Fibroblast of gingiva (primary cell): ENCODE results near the gene GNAZ.
"Not testable (repeated sequence)": the region's sequence is repeated elsewhere in the genome, so short reads cannot be mapped to it uniquely, and the experiment has no call there.

Source experiments
- DNase-seq: peaks from one replicate; pipeline ENCODE4 v3.0.0-alpha.2; 2011; ENCODE audit warnings: low read depth

Gene GNAZ

DNA sequence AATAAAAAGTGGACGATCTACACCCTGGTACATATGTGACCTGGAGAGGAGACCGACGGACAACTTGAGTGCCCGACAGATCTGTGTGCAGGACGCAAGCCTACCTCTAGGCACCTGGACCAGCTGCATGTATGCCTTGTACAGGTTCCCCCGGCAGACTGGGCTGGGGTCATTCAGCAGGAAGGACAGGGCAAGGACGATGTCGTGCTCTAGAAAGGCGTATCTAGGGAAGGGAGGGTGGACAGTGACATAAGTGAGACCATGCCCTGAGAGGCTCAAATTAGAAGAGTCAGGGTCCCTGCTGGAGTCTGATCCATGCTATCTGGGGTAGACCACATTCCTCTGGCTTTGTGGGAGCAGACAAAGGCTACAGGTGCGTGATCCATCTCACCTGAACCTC is 63.6 kb downstream of the GNAZ start:
- DNase-seq, result no peak

DNA sequence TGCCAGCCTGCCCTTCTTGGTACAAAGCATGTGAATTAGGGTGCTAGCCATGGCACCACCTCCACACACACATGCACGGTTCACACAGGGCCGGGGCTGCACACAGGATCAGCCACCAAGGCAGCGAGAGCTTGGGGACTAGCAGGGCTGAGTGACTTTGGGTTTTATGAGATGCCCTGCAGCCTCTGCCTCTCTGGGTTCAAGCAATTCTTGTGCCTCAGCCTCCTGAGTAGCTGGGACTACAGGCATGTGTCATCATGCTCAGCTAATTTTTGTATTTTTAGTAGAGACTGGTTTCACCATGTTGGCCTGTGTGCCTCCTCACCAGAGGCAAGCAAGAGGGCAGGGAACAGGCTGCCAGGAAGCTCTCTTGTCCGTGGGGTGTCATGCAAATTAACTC is 66.7 kb downstream of the GNAZ start:
- DNase-seq, result not testable (repeated sequence)

DNA sequence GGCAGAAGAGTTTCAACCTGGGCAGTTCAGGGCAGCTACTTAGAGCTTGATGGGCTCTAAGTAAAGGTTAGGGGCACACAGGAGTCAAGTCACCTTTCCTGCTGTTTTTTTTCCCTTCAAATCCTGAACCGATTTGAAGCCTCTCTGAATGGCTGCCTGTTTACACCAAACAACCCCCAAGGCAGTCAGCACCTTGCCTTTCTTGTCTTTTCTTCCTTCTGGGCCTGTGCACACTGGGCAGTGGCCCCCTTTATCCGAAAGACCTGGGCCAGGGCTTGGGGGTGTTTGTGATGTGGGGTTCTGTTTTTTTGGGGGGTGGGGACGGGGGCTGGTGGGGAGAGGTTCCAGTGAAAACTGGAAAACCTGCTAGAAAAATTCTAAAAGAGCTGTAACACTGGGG is 67.1 kb downstream of the GNAZ start:
- no peak for DNase-seq

DNA sequence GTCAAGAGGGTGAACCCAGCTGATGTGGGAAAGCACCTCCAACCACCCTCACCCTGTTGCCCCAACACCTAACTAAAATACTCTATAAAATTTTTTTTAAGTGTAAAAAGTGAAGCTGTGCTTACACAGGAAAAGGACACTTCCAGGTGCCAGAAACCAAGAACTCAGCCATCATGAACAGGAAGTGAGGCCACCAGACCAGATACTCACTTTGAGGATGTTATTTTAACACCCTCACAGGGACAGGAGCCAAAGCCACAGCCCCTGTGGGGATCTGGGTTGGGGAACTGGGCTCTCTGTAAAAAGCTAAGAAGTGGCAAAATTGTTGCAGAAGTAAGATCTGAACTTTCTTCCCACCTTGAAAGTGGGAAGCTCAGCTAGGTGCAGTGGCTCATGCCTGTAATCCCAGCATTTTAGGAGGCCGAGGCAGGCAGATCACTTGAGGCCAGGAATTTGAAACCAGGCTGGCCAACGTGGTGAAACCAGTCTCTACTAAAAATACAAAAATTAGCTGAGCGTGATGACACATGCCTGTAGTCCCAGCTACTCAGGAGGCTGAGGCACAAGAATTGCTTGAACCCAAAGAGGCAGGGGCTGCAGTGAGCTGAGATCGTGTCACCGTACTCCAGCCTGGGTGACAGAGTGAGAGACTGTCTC is 67.7 kb downstream of the GNAZ start:
- DNase-seq, result no peak

DNA sequence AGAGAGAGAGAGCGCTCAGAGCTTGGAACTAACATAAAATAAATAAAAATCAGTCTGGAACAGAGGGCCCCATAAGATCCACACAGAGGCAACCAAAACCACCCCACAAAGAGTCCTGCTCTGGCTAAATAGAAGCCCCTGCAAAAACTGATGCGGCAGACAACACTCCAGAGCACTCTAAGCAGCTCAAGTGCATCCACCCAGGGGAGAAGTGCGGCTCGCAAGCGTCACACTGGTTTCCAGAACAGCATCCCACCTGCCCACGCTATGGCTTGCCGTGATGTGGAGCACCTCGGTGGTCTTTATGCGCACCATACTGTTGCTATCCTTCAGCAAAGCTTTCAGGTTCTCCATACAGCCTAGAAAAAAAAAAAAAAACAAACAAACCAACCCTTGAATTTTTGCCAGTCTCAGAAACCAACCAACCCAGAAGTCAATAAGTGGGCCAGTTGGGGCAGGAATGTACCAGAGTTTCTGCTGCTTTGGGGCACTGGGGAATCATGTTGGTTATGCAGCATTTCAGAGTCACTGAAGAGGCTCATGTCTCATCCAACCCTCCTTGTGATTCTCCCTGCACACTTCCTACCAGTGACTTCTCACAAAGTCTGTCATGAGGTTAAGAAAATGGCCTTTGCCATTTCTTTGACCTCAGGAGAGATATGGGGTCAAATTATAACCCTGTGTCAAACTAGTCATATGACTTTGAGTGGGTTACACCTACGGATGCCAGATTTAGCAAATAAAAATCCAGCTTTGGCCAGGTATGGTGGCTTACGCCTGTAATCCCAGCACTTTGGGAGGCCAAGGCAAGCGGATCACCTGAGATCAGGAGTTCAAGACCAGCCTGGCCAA is 68.5 kb downstream of the GNAZ start:
- DNase-seq, result no peak

DNA sequence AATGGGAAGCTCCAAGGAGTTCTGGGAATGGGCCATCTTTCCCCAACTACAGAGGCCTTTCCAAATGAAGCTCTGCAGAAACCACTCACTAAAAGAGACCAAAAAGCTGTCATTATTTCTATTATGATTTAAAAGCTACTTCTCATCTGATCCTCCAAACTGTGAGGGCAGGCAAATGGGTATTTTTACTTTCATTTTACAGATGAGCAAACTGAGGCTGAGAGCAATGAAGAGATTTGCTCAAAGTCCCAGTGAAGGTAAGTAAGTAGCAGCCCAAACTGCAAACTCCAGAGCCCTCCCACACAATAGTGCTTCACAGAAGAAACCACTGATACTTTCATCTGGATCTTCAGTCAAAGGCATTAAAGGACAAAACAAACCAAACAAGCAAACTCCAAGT is 70.1 kb downstream of the GNAZ start:
- no peak for DNase-seq

DNA sequence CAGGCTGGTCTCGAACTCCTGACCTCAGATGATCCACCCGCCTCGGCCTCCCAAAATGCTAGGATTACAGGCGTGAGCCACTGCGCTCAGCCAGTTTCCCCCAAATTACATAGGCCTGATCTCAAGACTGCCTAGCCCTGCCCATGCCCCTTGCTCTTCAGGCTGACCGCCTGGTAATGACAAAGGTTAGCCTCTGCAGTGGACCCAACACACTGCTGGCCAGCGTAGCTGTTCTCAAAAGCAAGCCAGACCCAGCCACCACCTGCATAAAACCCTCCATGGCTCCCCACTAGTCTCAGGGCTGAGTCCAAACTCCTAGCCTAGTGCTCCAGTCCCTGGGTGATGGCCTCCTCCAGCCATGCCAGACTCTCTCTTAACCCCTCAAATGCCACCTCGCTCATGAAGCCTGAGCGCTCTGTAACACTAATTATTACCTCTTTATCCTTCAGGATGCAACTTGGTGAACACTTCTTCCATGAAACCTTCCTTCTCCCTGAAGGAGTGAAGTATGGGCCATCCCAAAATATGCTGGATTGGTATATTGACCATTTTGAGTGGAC is 72.3 kb downstream of the GNAZ start:
- DNase-seq, result no peak

DNA sequence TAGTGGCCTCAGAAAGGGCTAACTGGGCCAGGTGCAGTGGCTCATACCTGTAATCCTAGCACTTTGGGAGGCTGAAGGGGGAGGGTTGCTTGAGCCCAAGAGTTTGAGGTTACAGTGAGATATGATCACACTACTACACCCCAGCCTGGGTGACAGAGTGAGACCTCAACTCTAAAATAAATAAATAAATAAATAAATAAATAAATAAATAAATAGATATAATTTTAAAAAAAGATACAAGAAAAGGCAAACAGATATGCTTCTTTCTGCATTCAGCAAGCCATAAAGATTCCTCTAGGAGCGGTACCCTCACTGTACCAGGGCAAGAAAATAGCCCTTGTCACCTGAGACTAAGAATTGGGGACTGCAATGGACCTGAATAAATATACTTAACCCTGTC is 72.8 kb downstream of the GNAZ start:
- no peak for DNase-seq

DNA sequence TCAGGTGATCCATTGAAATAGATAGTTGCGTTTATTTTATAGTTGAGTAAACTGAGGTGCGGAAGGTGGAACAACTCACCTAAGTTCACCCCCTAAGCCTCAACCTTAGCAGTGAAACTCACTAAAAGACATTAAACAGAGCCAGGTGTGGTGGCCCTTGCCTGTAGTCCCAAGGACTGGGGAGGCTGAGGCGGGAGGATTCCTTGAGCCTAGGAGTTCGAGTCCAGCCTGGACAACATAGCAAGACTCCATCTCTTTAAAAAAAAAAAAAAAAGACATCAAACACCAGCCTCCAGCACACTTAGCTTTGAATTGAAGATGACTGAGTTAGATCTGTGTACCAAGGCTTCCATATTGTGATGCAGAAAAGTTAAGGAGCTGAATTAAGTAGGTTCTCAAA is 74.1 kb downstream of the GNAZ start:
- no peak for DNase-seq

DNA sequence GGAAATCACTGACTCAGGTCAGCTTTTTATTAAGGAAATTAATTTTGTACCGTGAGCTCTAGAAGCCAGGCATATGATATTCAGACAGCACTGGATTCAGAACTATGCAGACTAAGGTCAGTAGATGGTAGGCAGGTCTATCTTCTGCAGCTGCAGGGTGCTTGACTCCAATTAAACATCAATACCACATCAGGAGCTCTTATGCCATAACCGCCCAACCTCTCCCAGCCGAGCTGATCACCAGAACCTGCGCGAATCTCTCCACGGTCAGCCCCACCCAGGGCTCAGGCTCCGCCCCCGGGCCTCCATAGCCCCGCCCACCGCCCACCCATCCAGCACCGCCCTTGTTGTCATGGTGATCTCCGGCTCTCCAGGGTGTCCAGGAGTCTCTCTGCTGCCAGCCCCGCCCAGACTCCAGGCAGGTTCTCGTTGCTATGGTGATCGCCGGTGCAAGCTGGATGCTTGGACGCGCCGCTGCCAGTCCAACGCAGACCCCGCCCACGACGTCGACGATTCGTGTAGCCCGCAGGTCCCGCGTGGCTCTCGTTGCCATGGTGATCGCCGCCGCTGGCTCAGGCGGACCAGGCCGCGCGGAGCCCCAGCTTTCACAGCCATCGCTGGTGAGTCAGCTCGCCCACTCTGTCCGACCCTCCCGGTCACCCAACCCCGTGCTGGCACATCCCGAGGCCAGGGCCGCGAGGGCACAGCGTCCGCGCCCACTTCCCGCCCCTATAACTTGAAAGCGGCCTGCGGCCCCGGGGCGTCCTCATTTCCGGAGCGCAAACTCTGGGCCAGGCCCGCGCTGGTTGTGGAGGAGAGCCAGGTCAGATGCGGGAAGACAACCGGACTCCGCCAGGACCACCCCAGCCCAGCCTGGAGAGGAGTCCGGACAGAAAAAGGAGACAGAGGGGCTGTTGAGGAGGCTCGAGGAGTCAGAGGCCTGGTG is 74.9 kb downstream of the GNAZ start, which contains the start of gene RAB36:
Gene RAB36 (plus strand): TSS at position 546 of the 946 bp plus-strand sequence. CDS start 1,140 bp downstream, outside the sequence.
- DNase-seq, result peak; percentile 98

DNA sequence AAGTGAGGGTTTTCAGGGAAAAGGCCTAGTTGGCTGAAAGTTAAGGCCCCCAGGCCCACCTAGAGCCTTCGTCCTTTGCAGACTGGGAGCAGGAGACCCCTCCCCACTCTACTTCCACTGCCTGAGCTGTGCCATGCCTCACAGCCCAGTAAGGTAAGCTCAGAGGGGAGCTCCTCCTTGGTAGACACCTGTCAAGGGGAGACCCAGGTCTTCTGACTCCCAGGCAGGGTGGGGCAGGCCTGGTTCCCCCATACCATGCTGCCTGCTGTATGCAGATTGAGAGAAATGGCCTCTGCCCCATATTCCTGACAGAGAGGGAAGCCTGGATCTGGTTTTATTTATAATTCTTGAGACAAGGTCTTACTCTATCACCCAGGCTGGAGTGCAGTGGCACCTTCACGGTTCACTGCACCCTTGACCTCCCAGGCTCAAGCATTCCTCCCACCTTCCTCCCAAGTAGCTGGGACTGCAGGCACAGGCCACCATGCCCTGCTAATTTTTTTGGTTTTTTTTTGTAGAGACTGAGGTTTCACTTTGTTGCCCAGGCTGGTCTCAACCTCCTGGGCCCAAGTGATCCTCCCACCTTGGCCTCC is 75.7 kb downstream of the GNAZ start:
- no peak for DNase-seq

DNA sequence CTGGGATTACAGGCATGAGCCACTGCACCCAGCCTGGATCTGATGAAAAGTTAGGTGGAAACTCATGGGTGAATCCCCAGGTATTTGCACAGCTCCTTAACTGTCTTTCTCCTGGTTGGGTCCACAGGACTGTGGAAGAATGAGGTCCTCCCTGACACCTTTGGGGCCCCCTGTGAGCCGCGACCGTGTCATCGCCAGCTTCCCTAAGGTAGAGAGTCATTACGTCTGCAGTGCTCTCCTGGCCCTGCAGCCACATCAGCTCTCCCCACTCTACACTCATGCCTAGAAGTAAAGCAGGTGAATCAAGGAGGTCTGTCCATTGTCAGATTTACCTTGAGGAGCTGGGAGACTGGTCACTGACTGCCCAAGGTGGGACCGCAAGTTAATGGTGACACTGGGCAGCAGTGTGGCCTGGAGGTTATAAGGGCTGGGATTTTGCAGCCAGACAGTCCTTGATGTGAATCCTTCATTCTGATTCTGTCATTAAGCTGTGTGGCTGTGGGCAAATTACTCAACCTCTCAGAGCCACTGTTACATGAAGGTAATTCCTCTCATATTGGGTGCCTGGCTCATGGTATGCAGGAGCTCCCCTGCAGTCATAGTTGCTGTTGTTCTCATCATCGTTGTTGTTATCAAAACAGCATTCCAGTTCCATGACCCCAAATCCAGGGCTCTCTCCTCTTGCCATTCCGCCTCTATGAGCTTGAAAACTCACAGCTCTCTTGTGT is 76.3 kb downstream of the GNAZ start:
- DNase-seq, result no peak

DNA sequence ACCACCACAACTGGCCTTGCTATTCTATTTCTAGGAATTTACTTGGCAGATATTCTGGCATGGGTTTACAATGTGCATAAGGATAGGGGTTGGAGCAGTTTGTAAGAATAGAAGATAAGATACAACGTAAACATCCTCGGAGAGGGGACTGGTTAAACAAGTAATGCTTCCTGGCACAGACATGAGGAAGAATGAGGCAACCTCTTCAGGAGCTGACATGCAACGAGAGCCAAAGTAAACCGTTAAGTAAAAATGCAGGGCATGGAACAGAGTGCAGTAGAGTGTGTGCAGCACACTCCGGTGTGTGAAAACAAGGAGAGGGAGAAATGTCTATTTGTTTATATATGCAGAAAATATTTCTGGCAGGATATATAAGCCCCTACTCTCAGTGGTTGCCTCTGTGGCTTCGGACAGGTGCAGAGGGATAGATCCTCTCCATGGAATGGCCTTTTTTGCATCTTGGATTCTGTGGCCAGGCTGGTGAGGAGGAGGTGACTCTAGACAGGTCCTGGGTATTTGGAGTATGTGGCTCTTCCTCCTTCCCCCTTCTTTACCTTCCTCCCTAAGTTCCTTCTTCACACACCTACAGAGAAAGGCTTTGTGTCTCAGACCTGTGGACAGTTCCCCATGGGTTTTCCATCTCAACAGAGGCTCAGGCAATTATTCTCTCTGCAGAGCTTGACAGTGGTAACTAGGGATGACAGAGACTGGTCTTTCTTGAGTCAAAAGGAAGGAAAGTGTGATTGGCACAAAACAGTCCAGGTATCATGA is 77.5 kb downstream of the GNAZ start:
- DNase-seq, result peak; percentile 72

DNA sequence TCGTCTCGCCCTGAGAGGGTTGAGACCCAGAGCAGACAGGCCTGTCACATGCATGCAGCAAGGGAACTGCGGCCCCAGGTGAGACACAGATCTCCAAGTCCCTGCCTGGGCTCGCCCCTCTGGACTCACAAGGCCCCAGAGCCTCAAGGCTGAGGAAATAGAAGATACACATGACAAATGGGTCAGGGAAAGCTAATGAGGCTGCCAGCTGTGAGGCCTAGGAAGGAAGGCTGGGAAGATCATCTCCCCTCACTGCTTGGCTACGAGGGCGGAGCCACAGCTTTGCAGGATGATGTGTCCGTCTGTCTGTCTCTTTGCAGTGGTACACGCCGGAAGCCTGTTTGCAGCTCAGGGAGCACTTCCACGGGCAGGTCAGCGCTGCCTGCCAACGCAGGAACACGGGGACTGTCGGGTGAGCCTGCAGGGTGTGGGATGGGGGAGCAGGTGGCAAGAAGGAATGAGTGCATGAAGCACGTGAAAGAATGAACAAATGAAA is 79.5 kb downstream of the GNAZ start:
- DNase-seq, result no peak

DNA sequence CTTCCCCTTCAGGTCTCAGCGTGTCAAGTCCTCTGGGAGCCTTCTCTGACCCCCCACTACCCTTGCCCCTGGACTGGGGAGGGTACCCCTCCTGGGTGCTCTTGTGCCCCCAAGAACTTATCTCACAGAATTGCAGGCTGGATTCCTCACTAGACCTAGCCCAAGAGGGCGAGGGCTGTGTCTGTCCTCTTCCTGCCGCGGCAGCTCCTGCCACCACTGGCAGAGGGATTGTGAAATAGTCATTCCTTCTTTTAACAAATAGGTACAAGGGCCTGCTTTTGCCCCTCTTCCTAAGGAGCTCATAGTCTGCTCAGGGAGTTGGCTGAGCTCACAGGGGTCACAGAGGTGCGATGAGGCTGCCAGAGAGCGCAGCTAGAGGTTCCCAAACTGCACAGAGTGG is 80.4 kb downstream of the GNAZ start:
- DNase-seq, result no peak

DNA sequence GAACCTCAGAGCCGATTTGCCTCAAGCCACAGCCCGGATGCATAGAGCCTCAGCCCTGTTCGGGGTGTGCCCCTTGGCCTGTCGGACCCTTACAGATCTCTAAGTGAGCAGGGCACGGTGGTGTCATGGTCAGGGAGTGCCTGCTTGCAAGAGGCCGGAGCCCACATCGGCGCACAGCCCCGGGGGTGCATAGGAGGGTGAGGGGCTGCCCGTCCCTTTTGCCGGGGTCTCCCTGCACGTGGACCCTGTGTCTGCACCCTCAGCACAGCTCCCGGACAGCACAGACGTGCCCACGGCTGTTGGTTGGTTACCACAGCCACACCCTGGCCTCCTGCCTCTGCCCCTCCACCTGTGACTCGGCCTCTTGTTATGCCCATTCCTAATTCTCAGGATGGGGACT is 81.5 kb downstream of the GNAZ start:
- DNase-seq, result no peak

DNA sequence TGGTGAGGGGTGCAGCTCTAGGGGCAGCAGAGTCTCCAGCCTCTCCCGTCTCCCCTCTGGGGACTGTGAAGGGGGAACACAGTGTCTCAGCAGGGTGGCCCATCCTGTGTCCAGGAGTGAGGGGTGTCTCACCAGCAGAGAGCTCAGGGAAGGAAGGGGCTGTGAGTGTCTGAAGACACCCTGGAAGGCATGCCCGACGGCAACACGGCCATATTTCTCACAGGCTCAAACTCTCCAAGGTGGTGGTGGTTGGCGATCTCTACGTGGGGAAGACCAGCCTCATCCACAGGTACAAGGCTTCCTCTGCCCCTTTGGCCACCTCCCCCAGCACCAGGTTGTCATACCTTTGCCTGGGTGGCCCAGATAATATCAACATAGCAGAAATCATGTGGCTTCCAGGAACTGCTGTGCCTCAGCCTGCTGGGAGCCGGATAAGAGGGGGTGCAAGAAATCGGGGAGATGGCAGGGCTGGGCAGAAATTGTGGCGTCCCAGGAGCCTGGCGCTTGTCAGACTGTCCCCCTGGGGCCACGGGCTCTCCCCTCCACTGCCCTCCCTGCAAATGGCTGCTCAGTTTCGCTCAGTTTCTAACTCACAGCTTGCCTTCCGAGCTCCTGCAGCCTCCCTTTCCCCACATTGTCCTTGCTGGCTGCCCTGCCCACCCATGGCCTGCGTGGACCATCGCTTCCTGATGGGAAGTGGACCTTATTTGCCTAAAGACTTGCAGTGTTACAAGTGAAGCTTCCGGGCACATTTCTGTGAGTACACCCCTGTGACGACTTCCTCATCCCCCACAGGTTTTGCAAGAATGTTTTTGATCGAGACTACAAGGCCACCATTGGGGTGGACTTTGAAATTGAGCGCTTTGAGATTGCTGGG is 82.2 kb downstream of the GNAZ start:
- no peak for DNase-seq

DNA sequence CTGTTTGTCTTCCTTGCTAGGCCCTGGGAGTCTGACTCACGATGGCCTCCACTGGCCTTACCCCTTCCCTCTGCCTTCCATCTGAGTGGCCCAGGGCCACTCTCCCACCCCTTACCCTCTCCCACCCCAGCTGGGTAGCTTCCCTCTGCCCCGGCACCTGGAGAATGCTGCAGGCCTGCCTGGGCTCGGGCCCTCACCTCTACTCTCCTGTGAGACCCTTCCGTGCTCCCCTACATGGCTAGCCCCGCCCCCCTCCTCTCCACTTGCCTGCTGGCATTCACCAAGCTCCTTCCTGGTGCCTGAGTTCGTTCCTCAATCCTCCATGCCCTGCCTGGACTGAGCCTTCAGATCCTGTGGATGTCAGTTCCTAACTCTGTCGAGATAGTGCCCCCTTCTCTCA is 83.7 kb downstream of the GNAZ start:
- no peak for DNase-seq

DNA sequence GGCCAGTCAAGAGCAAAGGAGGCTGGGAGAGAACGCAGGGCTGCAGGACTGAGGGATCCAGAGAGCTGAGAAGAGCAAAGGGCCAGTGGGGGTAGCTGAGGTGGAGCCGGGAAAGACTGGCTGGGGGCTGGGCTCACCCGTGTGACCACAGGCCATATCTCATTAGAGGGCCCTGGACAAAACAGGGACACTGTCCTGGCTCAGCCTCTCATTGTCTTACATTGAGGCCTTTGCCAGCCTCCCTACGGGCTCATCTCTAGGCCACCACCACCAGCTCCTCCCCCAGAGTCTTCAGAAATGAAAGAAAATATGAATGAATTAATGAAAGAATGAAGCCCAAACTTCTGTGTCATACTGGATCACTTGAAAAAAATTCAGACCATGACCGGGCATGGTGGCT is 84.1 kb downstream of the GNAZ start:
- no peak for DNase-seq
